Transverse colon (tissue), 3 donors: ENCODE results near the gene CELF4.

ENCODE experiments used
- CTCF ChIP-seq, 5 experiments: fragments of 200-600 bp in 3 of 5; fragments of 450-650 bp in 2 of 5; sonication (generic) in 3 of 5; IDR thresholded peaks; 1 replicate in 2 of 5; 2 replicates in 3 of 5; pipeline ENCODE4 v1.5.1; 2016 to 2017; ENCODE audit warnings: antibody characterized with exemption in 5 of 5, inconsistent platforms in 3 of 5, mild to moderate bottlenecking in 2 of 5, moderate library complexity in 1 of 5
- EP300 ChIP-seq: sonication (generic); formaldehyde crosslinking; IDR thresholded peaks from one replicate; pipeline ENCODE4 v1.6.1; 2017; ENCODE audit warnings: antibody characterized with exemption, low read depth

GRCh38 chr18:37492952-37493351 is 72.6 kb downstream of the CELF4 start:
- no peak for TF ChIP-seq CTCF (IDR thresholded peaks at IDR 0.05)
- no peak for TF ChIP-seq EP300
